Measurements from ENCODE around the gene PTRH2. TPM values are rescaled to one million over a fixed set of nuclear protein-coding genes. Genes with fewer than 3 reads are reported as not detected.

Gene PTRH2
- total RNA-seq = 40.1 and 41.2 TPM in 2 replicates
- 40.0 and 46.7 TPM in 2 replicates for polyA plus RNA-seq
- polyA plus RNA-seq (2011; cell fraction: cytosol; rRNA removed) = 67.8 and 71.1 TPM in 2 replicates
- 35.3 and 44.1 TPM in 2 replicates for polyA plus RNA-seq (2011; cell fraction: nucleus; rRNA removed)
- 66.7 and 78.1 TPM in 2 replicates for polyA plus RNA-seq (2012)
- polyA minus RNA-seq = 49.5 and 59.7 TPM in 2 replicates
- polyA minus RNA-seq (2011; cell fraction: cytosol; rRNA and poly(A)+ RNA removed) = 13.0 TPM
- 13.7 and 17.6 TPM in 2 replicates for polyA minus RNA-seq (2011; cell fraction: nucleus; rRNA and poly(A)+ RNA removed)
- Bru-seq, nascent RNA = percentile 95 among the genes with signal in this experiment
- percentile 88 among the genes with signal in this experiment for BruChase-seq, experiment 1, labeled RNA remaining after a 6-hour chase
- BruChase-seq, experiment 2, labeled RNA remaining after a 2-hour chase = percentile 94 among the genes with signal in this experiment
- long read RNA-seq, full-length matches to known transcripts = 177 of 231 reads
- long read RNA-seq, partial matches to known transcripts = 2 of 231 reads
- long read RNA-seq, other reads (novel, unspliced or antisense) = 52 of 231 reads

- H3K27ac ChIP-seq (ENCODE audit: insufficient read depth, low read depth, low read length) = peak within 1 kb of the TSS; percentile 97
- no peaks in the 10 kb centered on the region for H3K9me1 ChIP-seq (replicated peaks; ENCODE audit: control insufficient read depth, extremely low read depth, insufficient read depth, low read length)
- H2AFZ ChIP-seq (ENCODE audit: low read depth, low read length) = peak within 1 kb of the TSS; percentile 10
- peaks cover 93% of the 10 kb centered on the region for H3K79me2 ChIP-seq (ENCODE audit: control insufficient read depth, insufficient read depth, low read length)
- TF ChIP-seq GATA2 (IDR thresholded peaks at IDR 0.05; ENCODE audit: insufficient read depth, insufficient read length, low read depth, low read length) (no peak), POLR2AphosphoS5 (IDR thresholded peaks at IDR 0.05; ENCODE audit: insufficient read depth, low read depth, low read length) (peak; percentile 81), FOS (IDR thresholded peaks at IDR 0.05; ENCODE audit: borderline replicate concordance, insufficient read depth, low read length) (no peak), MAX (IDR thresholded peaks at IDR 0.05; ENCODE audit: insufficient read depth, insufficient read length) (peak; percentile 88), POLR2A (IDR thresholded peaks at IDR 0.05; ENCODE audit: low read depth, low read length) (peak; percentile 94), JUN (IDR thresholded peaks at IDR 0.05; ENCODE audit: borderline replicate concordance, insufficient read depth, insufficient read length, low read depth) (peak; percentile 33), MYC (IDR thresholded peaks at IDR 0.05; ENCODE audit: low read depth, low read length) (peak; percentile 96), EZH2 (IDR thresholded peaks at IDR 0.05; ENCODE audit: borderline replicate concordance, low read depth, low read length, severe bottlenecking) (no peak), CTCF (IDR thresholded peaks at IDR 0.05; ENCODE audit: extremely low read depth in 1 of 2, insufficient read depth in 1 of 2, low read depth in 1 of 2, low read length in 2 of 2) (no peak)
- POLR2A ChIA-PET = interaction anchor here (0.7 to 1.4 kb wide), 7 partner anchors 21 to 146 kb away, joined by 3 to 7 read pairs (median 3); partner anchors contain the start of gene CLTC
- peak within 1 kb of the TSS; percentile 59 to 90 (median 89) for H3K4me3 ChIP-seq (replicated peaks in 1 of 3; ENCODE audit: insufficient read depth in 1 of 3, low read depth in 1 of 3, low read length in 3 of 3)
- peak within 1 kb of the TSS; percentile 99 for H3K9ac ChIP-seq (replicated peaks; ENCODE audit: extremely low read depth, insufficient read depth, low read length)
- peak; percentile 100 for DNase-seq (ENCODE audit: low read depth, low spot score)
- H3K4me1 ChIP-seq (ENCODE audit: control insufficient read depth, extremely low read depth, insufficient read depth, low read length) = peaks cover 26% of the 10 kb centered on the region
- CTCF ChIA-PET = interaction anchor here (1.1 to 3.6 kb wide), 6 partner anchors 19 to 207 kb away, joined by 3 to 39 read pairs (median 4); no protein-coding TSS in a partner anchor
- peak; percentile 100 for FAIRE-seq
- H3K9me3 ChIP-seq (replicated peaks; ENCODE audit: control insufficient read depth, insufficient read depth, low read length) = no peaks in the 10 kb centered on the region
- no peaks in the 10 kb centered on the region for H3K27me3 ChIP-seq (ENCODE audit: control insufficient read depth in 2 of 2, insufficient read depth in 2 of 2, low read length in 2 of 2)
- peak within 1 kb of the TSS; percentile 93 for H3K4me2 ChIP-seq (ENCODE audit: insufficient read depth, low read length)
- intact Hi-C loops (cut with micrococcal nuclease) = loop anchor here (1.0 to 10.0 kb wide), 5 partner anchors 88 to 550 kb away; partner anchors contain the start of genes CLTC, PRR11, SKA2 and YPEL2
- H3K36me3 ChIP-seq (ENCODE audit: control insufficient read depth in 2 of 2, extremely low read depth in 1 of 2, insufficient read depth in 2 of 2, low read length in 2 of 2) = no peaks in the 10 kb centered on the region
- dilution Hi-C loops (cut with MboI; ENCODE audit: extremely low pct_ligation_motif_present, low sequenced_read_pairs) = no loop called here
- H4K20me1 ChIP-seq (replicated peaks; ENCODE audit: control insufficient read depth, extremely low read depth, insufficient read depth, low read length) = no peaks in the 10 kb centered on the region
- no TSS peak for BruUV-seq (replicated peaks)
These were observed at the start of gene PTRH2, which contains the start of gene VMP1 for GRCh38 chr17:59707149-59707970. TSS of gene PTRH2 (minus strand) at chr17:59707430. CDS start at chr17:59697978, 9,452 bp downstream. TSS of gene VMP1 (plus strand) at chr17:59707654. CDS start at chr17:59731447, 23,793 bp downstream.

Data from endothelial cell of umbilical vein (primary cell).